ENCODE results near the gene SAMMSON. TPM values are rescaled to one million over a fixed set of nuclear protein-coding genes. Genes with fewer than 3 reads are reported as not detected.

The SAMMSON gene
- total and polyA plus RNA-seq, 10 of the 15 experiments (the other 5 are each of a cell fraction or from before 2014, with no cell fraction given), result not detected

DNA sequence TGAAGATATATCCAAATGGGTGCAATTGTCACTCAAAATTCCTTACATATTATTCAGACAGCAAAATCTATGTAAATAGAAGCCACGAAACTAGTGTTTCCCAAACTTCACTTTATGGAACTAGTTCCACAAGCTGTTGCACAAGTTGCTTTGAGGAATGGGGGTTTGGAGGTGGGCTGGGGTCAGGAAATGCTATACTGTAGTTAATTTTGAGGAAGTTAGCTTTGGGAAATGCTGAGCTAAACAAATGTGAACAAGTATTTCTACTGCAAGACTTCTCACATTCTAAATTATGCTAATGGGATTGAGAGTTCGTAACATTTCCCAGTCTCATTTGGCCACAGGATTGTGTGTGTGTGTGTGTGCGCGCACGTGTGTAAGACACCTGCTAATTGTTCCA is 28.7 kb upstream of the SAMMSON start:
- POLR2A ChIA-PET, result no interaction called here
- H3K9ac ChIP-seq (ENCODE audit: control insufficient read depth, insufficient read depth, low read length), result no peak overlapping the region
- FAIRE-seq, result no peak
- H3K79me2 ChIP-seq (ENCODE audit: control insufficient read depth, insufficient read depth, low read length), result no peaks in the 10 kb centered on the region
- WGBS (ENCODE audit: insufficient coverage, insufficient replicate concordance, low lambda C conversion rate, missing lambda C conversion rate), result 48% methylated on average over 5 of the region's 5 CpGs
- H3K27ac ChIP-seq (ENCODE audit: control insufficient read depth, insufficient read depth), result no peak overlapping the region
- no peaks in the 10 kb centered on the region for H4K20me1 ChIP-seq (ENCODE audit: control insufficient read depth, insufficient read depth)
- no peaks in the 10 kb centered on the region; a peak in 1 of 4 replicates for H3K27me3 ChIP-seq (replicated peaks in 1 of 2; ENCODE audit: control insufficient read depth in 2 of 2, insufficient read depth in 2 of 2, low read length in 1 of 2)
- DNase-seq (ENCODE audit: low read depth, low spot score), result no peak
- no peak for TF ChIP-seq NFIC (IDR thresholded peaks at IDR 0.05; ENCODE audit: low read depth, low read length)
- no peak for TF ChIP-seq TARDBP (IDR thresholded peaks at IDR 0.05; ENCODE audit: borderline replicate concordance)
- TF ChIP-seq ATF2 (IDR thresholded peaks at IDR 0.05; ENCODE audit: low read length), result no peak
- no peak for TF ChIP-seq BACH1 (IDR thresholded peaks at IDR 0.05; ENCODE audit: borderline replicate concordance)
- TF ChIP-seq CREB1 (IDR thresholded peaks at IDR 0.05; ENCODE audit: low read depth), result no peak
- TF ChIP-seq ZNF622 (IDR thresholded peaks at IDR 0.05), result no peak
- TF ChIP-seq TCF3 (IDR thresholded peaks at IDR 0.05; ENCODE audit: borderline replicate concordance, insufficient read depth, low read depth, low read length), result no peak
- no peak for TF ChIP-seq TCF12 (IDR thresholded peaks at IDR 0.05; ENCODE audit: low read depth, low read length)
- TF ChIP-seq POLR2AphosphoS2 (IDR thresholded peaks at IDR 0.05; ENCODE audit: low read depth, low read length), result no peak
- TF ChIP-seq ETV6 (conservative IDR thresholded peaks at IDR 0.05 in 1 of 2, IDR thresholded peaks at IDR 0.05 in 1 of 2; ENCODE audit: borderline replicate concordance in 1 of 2, low read depth in 1 of 2), result no peak
- TF ChIP-seq, protein P1, sequence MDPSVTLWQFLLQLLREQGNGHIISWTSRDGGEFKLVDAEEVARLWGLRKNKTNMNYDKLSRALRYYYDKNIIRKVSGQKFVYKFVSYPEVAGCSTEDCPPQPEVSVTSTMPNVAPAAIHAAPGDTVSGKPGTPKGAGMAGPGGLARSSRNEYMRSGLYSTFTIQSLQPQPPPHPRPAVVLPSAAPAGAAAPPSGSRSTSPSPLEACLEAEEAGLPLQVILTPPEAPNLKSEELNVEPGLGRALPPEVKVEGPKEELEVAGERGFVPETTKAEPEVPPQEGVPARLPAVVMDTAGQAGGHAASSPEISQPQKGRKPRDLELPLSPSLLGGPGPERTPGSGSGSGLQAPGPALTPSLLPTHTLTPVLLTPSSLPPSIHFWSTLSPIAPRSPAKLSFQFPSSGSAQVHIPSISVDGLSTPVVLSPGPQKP (IDR thresholded peaks at IDR 0.05; ENCODE audit: low read depth, low read length), result no peak
- H3K4me1 ChIP-seq (ENCODE audit: control insufficient read depth, insufficient read depth, low read length), result no peaks in the 10 kb centered on the region
- no peak overlapping the region for H3K4me2 ChIP-seq (ENCODE audit: control insufficient read depth, insufficient read depth)
- in situ Hi-C loops (cut with MboI) (no loop called here), intact Hi-C loops (cut with micrococcal nuclease; ENCODE audit: unreplicated experiment) (no loop called here)
- H3K9me3 ChIP-seq (replicated peaks; ENCODE audit: control insufficient read depth, insufficient read depth, low read length), result no peaks in the 10 kb centered on the region
- H3K36me3 ChIP-seq (ENCODE audit: control insufficient read depth in 2 of 2, insufficient read depth in 2 of 2, low read length in 1 of 2), result no peaks in the 10 kb centered on the region
- H3K4me3 ChIP-seq, result no peak overlapping the region
- ATAC-seq, result no peak
- RAD21 ChIA-PET (ENCODE audit: unreplicated experiment), result no interaction called here
- H2AFZ ChIP-seq (ENCODE audit: control insufficient read depth, low read depth, low read length), result no peak overlapping the region
- BruUV-seq (replicated peaks), result no TSS peak
- CTCF ChIA-PET, result interaction anchor here (1.5 kb wide), 1 partner anchor 23 kb away, joined by 5 read pairs; no protein-coding TSS in a partner anchor
- SMC1A ChIA-PET (ENCODE audit: uncharacterized antibody, unreplicated experiment), result no interaction called here

All from GM12878 (cell line).